ENCODE measurements around the gene TTC12.

TTC12 gene

DNA sequence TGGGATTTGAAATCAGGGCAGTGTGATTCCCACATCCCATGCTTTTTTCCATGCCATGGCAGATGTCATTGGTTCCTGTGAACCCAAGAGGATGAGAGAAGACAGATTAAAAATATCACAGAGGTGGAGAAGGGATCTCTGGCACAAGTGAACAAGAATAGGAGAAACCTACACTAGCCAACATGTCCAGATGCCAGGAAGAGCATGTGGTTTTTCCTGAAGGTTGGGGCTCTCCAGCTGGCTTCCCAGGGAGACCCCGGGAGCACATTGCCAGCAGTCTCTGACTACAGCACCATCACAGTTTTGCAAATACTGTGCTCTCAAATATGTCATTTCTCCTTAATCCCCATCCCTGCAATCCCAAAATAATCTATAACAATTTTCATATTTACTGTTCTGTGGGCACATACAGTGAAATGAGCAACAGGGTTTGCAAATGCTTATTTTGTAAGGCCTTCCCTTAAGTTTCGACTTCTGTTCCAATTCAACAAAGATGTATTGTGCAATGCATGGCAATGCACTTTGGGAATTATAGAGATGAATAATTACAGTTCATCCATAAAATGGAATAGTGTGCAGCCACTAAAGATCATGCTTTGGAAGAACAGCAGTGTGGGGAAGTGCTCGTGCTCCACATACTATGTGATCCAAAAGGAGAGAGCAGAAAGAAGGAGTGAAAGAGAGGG is 78.0 kb downstream of the TTC12 start:
- in situ Hi-C loops (cut with MboI; ENCODE audit: low sequenced_read_pairs, unreplicated experiment), result no loop called here
- DNase-seq (ENCODE audit: low spot score), result no peak
- TF ChIP-seq, protein P1, sequence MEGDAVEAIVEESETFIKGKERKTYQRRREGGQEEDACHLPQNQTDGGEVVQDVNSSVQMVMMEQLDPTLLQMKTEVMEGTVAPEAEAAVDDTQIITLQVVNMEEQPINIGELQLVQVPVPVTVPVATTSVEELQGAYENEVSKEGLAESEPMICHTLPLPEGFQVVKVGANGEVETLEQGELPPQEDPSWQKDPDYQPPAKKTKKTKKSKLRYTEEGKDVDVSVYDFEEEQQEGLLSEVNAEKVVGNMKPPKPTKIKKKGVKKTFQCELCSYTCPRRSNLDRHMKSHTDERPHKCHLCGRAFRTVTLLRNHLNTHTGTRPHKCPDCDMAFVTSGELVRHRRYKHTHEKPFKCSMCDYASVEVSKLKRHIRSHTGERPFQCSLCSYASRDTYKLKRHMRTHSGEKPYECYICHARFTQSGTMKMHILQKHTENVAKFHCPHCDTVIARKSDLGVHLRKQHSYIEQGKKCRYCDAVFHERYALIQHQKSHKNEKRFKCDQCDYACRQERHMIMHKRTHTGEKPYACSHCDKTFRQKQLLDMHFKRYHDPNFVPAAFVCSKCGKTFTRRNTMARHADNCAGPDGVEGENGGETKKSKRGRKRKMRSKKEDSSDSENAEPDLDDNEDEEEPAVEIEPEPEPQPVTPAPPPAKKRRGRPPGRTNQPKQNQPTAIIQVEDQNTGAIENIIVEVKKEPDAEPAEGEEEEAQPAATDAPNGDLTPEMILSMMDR (IDR thresholded peaks at IDR 0.05; ENCODE audit: borderline replicate concordance, control extremely low read depth, extremely low read depth, insufficient read depth, missing control alignments), result no peak

DNA sequence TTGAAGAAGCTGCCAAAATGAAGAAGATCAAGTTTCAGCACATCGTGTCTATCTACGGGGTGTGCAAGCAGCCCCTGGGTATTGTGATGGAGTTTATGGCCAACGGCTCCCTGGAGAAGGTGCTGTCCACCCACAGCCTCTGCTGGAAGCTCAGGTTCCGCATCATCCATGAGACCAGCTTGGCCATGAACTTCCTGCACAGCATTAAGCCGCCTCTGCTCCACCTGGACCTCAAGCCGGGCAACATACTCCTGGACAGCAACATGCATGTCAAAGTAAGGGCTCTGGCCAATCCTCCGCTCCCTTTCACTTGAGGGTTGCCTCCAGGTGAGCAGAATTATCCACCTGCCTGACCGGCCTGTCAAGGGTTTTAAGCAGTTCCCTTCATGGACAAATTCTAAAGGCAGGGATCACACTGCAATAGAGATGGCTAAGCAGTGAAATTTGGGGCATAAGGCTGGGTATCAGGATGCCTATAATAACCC is 79.2 kb downstream of the TTC12 start:
- in situ Hi-C loops (cut with MboI; ENCODE audit: low sequenced_read_pairs, unreplicated experiment), result no loop called here
- DNase-seq (ENCODE audit: low spot score), result no peak

DNA sequence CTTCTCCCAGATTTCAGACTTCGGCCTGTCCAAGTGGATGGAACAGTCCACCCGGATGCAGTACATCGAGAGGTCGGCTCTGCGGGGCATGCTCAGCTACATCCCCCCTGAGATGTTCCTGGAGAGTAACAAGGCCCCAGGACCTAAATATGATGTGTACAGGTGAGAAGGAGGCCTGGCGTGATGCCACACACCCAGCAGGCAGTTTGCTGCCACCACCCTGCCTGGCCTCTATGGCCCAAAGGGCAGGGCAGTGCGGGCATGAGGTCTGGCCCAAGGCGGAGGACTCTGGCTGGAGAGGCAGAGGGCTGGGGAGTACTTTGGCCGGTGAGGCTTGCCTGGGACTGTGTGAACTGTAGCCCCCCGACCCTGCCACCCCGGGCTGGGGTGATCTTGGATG is 80.5 kb downstream of the TTC12 start:
- no peak for DNase-seq (ENCODE audit: low spot score)
- TF ChIP-seq, protein P1 (IDR thresholded peaks at IDR 0.05; ENCODE audit: borderline replicate concordance, control extremely low read depth, extremely low read depth, insufficient read depth, missing control alignments), result no peak
- in situ Hi-C loops (cut with MboI; ENCODE audit: low sequenced_read_pairs, unreplicated experiment), result no loop called here

More for the DNA sequence above, 79.2 kb downstream of the TTC12 start:
- TF ChIP-seq, protein P1 (IDR thresholded peaks at IDR 0.05; ENCODE audit: borderline replicate concordance, control extremely low read depth, extremely low read depth, insufficient read depth, missing control alignments), result no peak

DNA sequence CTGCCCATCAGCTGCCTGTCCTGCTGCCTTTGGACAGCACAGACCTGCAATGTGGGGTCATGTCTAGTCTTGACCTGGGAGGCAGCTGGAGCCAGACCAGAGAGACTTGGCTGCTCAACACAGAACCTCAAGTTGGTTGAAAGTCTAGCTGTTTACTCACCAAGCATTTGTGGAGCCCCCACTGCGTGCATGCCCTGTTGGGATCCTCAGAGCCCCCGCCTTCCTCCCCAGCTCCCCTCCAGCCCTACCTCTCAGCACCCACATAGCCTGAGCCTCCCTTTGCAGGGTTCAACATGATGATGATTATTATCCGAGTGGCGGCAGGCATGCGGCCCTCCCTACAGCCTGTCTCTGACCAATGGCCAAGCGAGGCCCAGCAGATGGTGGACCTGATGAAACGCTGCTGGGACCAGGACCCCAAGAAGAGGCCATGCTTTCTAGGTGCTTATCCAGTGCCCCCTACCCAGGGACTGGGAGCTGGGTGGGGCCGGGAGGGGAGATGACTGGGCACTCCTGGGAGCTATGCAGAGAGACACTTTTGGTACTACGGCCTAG is 81.5 kb downstream of the TTC12 start:
- TF ChIP-seq, protein P1 (IDR thresholded peaks at IDR 0.05; ENCODE audit: borderline replicate concordance, control extremely low read depth, extremely low read depth, insufficient read depth, missing control alignments), result no peak
- in situ Hi-C loops (cut with MboI; ENCODE audit: low sequenced_read_pairs, unreplicated experiment), result no loop called here
- DNase-seq (ENCODE audit: low spot score), result no peak

DNA sequence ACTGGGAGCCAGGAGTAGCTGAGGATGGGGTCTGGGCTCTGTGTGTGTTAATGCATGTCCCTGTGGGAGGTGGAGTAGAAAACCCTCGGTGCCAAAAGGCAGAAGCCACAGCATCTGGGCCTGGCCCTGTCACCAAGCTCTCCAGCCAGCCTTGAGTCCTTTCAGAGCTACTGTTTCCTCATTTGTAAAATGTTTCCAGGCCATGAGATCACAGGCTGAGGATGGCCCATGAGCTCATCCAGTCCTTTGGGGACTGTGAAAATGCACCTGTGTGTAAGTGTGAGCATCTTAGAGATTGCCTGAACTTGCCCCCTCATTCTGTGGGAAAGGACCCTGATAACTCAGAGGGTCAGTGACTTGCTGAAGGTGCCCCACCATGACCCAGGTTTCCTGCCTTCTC is 82.3 kb downstream of the TTC12 start:
- in situ Hi-C loops (cut with MboI; ENCODE audit: low sequenced_read_pairs, unreplicated experiment), result no loop called here
- TF ChIP-seq, protein P1 (IDR thresholded peaks at IDR 0.05; ENCODE audit: borderline replicate concordance, control extremely low read depth, extremely low read depth, insufficient read depth, missing control alignments), result no peak
- DNase-seq (ENCODE audit: low spot score), result no peak

DNA sequence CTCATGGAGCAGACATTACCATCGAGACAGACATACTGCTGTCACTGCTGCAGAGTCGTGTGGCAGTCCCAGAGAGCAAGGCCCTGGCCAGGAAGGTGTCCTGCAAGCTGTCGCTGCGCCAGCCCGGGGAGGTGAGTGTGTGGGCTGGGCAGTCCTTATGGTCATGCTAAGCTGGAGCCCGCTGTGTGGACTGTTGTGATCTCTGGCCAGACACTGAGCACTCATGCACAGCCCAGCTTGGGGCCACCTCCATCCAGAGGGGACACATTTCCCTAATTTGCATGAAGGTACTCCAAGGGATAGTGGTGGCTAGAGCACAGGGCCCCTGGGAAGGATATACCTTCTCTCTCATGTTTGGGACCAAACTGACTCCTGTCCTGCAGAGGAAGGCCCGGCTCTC is 82.8 kb downstream of the TTC12 start:
- TF ChIP-seq, protein P1 (IDR thresholded peaks at IDR 0.05; ENCODE audit: borderline replicate concordance, control extremely low read depth, extremely low read depth, insufficient read depth, missing control alignments), result no peak
- no peak for DNase-seq (ENCODE audit: low spot score)
- in situ Hi-C loops (cut with MboI; ENCODE audit: low sequenced_read_pairs, unreplicated experiment), result no loop called here
